ENCODE data around the gene RPL29.

DNA sequence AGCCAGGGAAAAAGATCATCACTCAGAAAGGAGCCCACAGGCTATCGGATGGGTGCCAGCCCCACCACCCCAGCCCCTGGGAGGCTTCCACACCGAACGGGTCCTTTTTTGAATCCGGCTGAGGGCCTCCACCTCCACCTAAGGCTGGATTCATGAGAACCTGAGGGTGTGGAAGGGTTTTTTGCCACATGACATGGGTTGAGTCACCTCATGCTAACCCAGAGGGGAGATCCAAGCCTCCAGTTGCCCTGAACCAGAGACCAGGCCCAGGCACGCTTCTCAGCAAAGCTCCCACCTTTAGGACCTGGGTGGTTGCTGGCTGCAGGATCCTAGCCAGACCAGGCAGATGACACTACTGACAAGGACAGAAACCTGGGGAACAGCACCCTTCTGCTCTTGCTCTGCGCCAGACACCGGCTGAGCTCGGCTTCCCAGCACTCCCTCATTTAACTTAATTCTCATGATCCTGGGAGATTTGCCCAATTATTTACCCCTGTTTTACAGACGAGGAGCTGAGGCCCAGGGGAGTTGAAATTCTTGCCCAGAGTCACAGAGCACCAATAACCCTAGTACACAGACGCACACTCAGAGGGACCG is 35.1 kb upstream of the RPL29 start:
- TF ChIP-seq POLR2AphosphoS5 (IDR thresholded peaks at IDR 0.05; ENCODE audit: low read depth, low read length), result no peak
- TF ChIP-seq POLR2A (IDR thresholded peaks at IDR 0.05; ENCODE audit: low read depth, low read length), result no peak
- TF ChIP-seq TAF1 (IDR thresholded peaks at IDR 0.05; ENCODE audit: low read depth, low read length), result no peak
- TF ChIP-seq PAX5 (IDR thresholded peaks at IDR 0.05; ENCODE audit: insufficient read depth, low read length, severe bottlenecking), result no peak
